Neuronal stem cell (in vitro differentiated cells): ENCODE results near the gene BRIP1.

ENCODE experiments used
- DNase-seq: peaks from one replicate; pipeline ENCODE4 v3.0.0-alpha.2; 2013; ENCODE audit warnings: low spot score
- H2AFZ ChIP-seq: one replicate; pipeline ENCODE4 v1.6.1; 2013; ENCODE audit warnings: mild to moderate bottlenecking, low read length, inconsistent platforms
- H2AK5ac ChIP-seq: 2 replicates; pipeline ENCODE4 v1.6.1; 2013; ENCODE audit warnings: low read depth, mild to moderate bottlenecking, inconsistent platforms, low read length, moderate library complexity, mixed read lengths
- H2BK120ac ChIP-seq: 2 replicates; pipeline ENCODE4 v1.6.1; 2013; ENCODE audit warnings: low read depth, mild to moderate bottlenecking, inconsistent platforms, low read length, moderate library complexity, mixed read lengths
- H2BK12ac ChIP-seq: one replicate; pipeline ENCODE4 v1.6.1; 2013; ENCODE audit warnings: low read length, inconsistent platforms
- H2BK15ac ChIP-seq: 2 replicates; pipeline ENCODE4 v1.6.1; 2013; ENCODE audit warnings: mild to moderate bottlenecking, low read length, inconsistent platforms, mixed read lengths
- H2BK5ac ChIP-seq: one replicate; pipeline ENCODE4 v1.6.1; 2013; ENCODE audit warnings: inconsistent platforms, mild to moderate bottlenecking, low read length, moderate library complexity
- H3K14ac ChIP-seq: one replicate; pipeline ENCODE4 v1.6.1; 2013; ENCODE audit warnings: low read length, inconsistent platforms
- H3K18ac ChIP-seq: 2 replicates; pipeline ENCODE4 v1.6.1; 2013; ENCODE audit warnings: low read length, inconsistent platforms
- H3K23ac ChIP-seq: 2 replicates; pipeline ENCODE4 v1.6.1; 2013; ENCODE audit warnings: low read depth, mild to moderate bottlenecking, mixed read lengths, low read length, inconsistent platforms; ENCODE audit not compliant: poor library complexity
- H3K27ac ChIP-seq: replicated peaks from 3 replicates; pipeline ENCODE4 v1.5.1; 2013; ENCODE audit warnings: low read length, inconsistent platforms
- H3K27me3 ChIP-seq, 3 experiments: 2 replicates each; pipeline ENCODE4 v1.6.1; 2013; ENCODE audit warnings: low read length in 3 of 3, mild to moderate bottlenecking in 2 of 3, inconsistent platforms in 1 of 3, low read depth in 1 of 3, mixed read lengths in 1 of 3, moderate library complexity in 1 of 3; ENCODE audit not compliant: control insufficient read depth in 3 of 3, insufficient read depth in 3 of 3
- H3K36me3 ChIP-seq, 2 donors: replicated peaks in 1 of 2; 2 replicates each; pipeline ENCODE4 v1.6.1; 2013; ENCODE audit warnings: low read length in 2 of 2; ENCODE audit not compliant: control insufficient read depth in 2 of 2, insufficient read depth in 2 of 2
- H3K4ac ChIP-seq: 2 replicates; pipeline ENCODE4 v1.6.1; 2013; ENCODE audit warnings: inconsistent platforms, mild to moderate bottlenecking, low read length, moderate library complexity
- H3K4me1 ChIP-seq, 2 donors: 1 replicate in 1 of 2; 2 replicates in 1 of 2; pipeline ENCODE4 v1.6.1; 2013; ENCODE audit warnings: low read length in 2 of 2, low read depth in 1 of 2; ENCODE audit not compliant: control insufficient read depth in 2 of 2, insufficient read depth in 1 of 2
- H3K4me2 ChIP-seq: one replicate; pipeline ENCODE4 v1.6.1; 2013; ENCODE audit warnings: mild to moderate bottlenecking, low read length, inconsistent platforms; ENCODE audit not compliant: insufficient read depth, poor library complexity, severe bottlenecking
- H3K4me3 ChIP-seq, 2 donors: 2 replicates each; pipeline ENCODE4 v1.5.1; 2013; ENCODE audit warnings: low read length in 2 of 2, mild to moderate bottlenecking in 2 of 2, inconsistent platforms in 1 of 2, moderate library complexity in 1 of 2
- H3K79me1 ChIP-seq: one replicate; pipeline ENCODE4 v1.6.1; 2013; ENCODE audit warnings: low read depth, mild to moderate bottlenecking, inconsistent platforms, low read length, moderate library complexity
- H3K9ac ChIP-seq: one replicate; pipeline ENCODE4 v1.6.1; 2013; ENCODE audit warnings: mild to moderate bottlenecking, low read depth, low read length, inconsistent platforms; ENCODE audit not compliant: poor library complexity
- H3K9me3 ChIP-seq, 2 donors: replicated peaks in 1 of 2; 2 replicates each; pipeline versions ENCODE3 to v1.6.1; 2013; ENCODE audit warnings: low read length in 2 of 2, mild to moderate bottlenecking in 2 of 2, inconsistent platforms in 1 of 2, low read depth in 1 of 2, mixed read lengths in 1 of 2, moderate library complexity in 1 of 2; ENCODE audit not compliant: control insufficient read depth in 2 of 2, insufficient read depth in 1 of 2
- H4K8ac ChIP-seq: one replicate; pipeline ENCODE4 v1.6.1; 2013; ENCODE audit warnings: low read depth, mild to moderate bottlenecking, inconsistent platforms, low read length, moderate library complexity
- H4K91ac ChIP-seq: one replicate; pipeline ENCODE4 v1.6.1; 2013; ENCODE audit warnings: low read length, low read depth, mild to moderate bottlenecking, inconsistent platforms; ENCODE audit not compliant: poor library complexity
- whole genome bisulfite sequencing, 2 donors: extraction: QIAGEN DNeasy Blood & Tissue Kit; methylation state at CpG; one replicate each; pipeline ENCODE4 v1.1.7; 2013; ENCODE audit warnings: missing lambda C conversion rate in 2 of 2, mixed read lengths in 1 of 2; ENCODE audit not compliant: insufficient read length in 2 of 2, insufficient replicate concordance in 1 of 2; ENCODE audit errors: extremely low coverage in 2 of 2; 5-methylcytosine and 5-hydroxymethylcytosine counted together

Gene BRIP1

DNA sequence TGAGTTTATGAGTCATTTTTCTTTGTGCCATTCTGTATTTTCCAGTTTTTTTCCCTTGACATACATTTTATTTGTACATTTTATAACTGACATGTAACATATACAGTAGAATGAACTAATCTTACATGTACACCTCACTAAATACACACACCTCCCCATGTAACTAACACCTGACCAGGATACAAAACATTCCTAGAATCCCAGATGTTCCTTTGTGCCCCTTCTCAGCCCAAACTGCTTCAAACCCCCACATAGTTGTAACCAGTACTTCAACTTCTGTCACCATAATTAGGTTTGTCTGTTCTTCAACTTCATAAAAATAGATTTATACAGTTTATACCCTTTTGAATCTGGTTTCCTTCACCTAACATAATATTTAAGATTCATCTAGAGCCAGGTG lies 73.5 kb downstream of the BRIP1 start:
- H3K79me1 ChIP-seq: no peaks in the 10 kb centered on the region
- no peak for DNase-seq
- H3K36me3 ChIP-seq: peaks cover 4 to 78% of the 10 kb centered on the region in 2 donors
- H2BK5ac ChIP-seq: no peak overlapping the region
- no peak overlapping the region for H2AFZ ChIP-seq
- no peaks in the 10 kb centered on the region for H3K9me3 ChIP-seq
- no peaks in the 10 kb centered on the region for H3K27me3 ChIP-seq
- H4K8ac ChIP-seq: no peak overlapping the region
- no peak overlapping the region for H3K4ac ChIP-seq
- no peak overlapping the region for H3K4me2 ChIP-seq
- H2BK120ac ChIP-seq: no peak overlapping the region
- H3K23ac ChIP-seq: no peak overlapping the region
- no peak overlapping the region for H3K14ac ChIP-seq
- H3K18ac ChIP-seq: no peak overlapping the region
- no peak overlapping the region for H2BK15ac ChIP-seq
- no peaks in the 10 kb centered on the region for H3K4me1 ChIP-seq
- no peak overlapping the region for H2BK12ac ChIP-seq
- no peak overlapping the region for H3K27ac ChIP-seq
- no peak overlapping the region for H2AK5ac ChIP-seq
- no peak overlapping the region for H3K9ac ChIP-seq
- H4K91ac ChIP-seq: no peak overlapping the region
- no peak overlapping the region for H3K4me3 ChIP-seq

DNA sequence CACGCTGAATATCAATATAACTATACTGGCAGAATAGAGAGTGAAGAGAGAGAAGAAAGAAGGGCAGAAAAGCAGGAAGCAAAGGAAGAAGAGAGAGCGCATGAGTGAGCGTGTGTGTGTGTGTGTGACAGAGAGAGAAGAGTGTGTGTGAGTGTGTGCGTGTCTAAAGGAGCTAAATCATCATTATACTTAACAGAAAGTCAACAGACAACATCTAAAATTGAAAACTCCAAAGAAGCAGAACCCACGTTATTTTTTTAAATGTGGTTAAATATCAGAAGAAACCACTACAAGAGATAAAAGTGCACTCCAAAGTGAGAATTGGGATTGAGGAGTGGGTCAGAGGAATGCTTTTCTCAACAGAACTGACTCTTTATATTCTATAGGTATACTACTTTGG lies 77.2 kb downstream of the BRIP1 start:
- WGBS, 2 donors: no CpG with 5 or more reads among the region's 5 CpGs

DNA sequence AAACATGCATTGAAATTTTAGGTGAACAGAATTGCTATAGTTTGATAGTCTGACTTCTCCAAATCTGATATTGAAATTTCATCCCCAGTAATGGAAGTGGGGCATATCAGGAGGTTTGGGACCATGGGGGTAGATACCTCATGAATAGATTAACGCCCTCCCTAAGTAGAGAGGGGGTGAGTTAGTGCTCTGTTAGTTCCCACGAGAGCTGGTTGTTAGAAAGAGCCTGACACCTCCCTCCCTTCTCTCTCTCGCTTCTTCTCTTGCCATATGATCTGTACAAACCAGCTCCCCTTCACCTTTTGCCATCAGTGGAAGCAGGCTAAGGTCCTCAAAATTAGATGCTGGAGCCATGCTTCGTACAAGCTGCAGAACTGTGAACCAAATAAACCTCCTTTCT lies 78.8 kb downstream of the BRIP1 start:
- H3K4me3 ChIP-seq: no peak overlapping the region
- H2BK12ac ChIP-seq: no peak overlapping the region
- H2BK15ac ChIP-seq: no peak overlapping the region
- H3K79me1 ChIP-seq: no peaks in the 10 kb centered on the region
- H3K27ac ChIP-seq: no peak overlapping the region
- H3K23ac ChIP-seq: no peak overlapping the region
- no peak for DNase-seq
- H2AFZ ChIP-seq: no peak overlapping the region
- H3K9ac ChIP-seq: no peak overlapping the region
- H2BK120ac ChIP-seq: no peak overlapping the region
- H4K91ac ChIP-seq: no peak overlapping the region
- H2AK5ac ChIP-seq: no peak overlapping the region
- H3K4ac ChIP-seq: no peak overlapping the region
- H3K4me1 ChIP-seq: no peaks in the 10 kb centered on the region
- peaks cover 3 to 67% of the 10 kb centered on the region in 2 donors for H3K36me3 ChIP-seq
- H4K8ac ChIP-seq: no peak overlapping the region
- peak overlapping the region; percentile 21 for H3K14ac ChIP-seq
- no peaks in the 10 kb centered on the region for H3K9me3 ChIP-seq
- no peak overlapping the region for H3K4me2 ChIP-seq
- WGBS, 2 donors: no CpG with 5 or more reads among the region's 4 CpGs
- no peaks in the 10 kb centered on the region for H3K27me3 ChIP-seq
- H2BK5ac ChIP-seq: no peak overlapping the region
- no peak overlapping the region for H3K18ac ChIP-seq

More for the DNA sequence above, 77.2 kb downstream of the BRIP1 start:
- no peak overlapping the region for H3K27ac ChIP-seq
- H2BK5ac ChIP-seq: no peak overlapping the region
- no peak overlapping the region for H2BK120ac ChIP-seq
- no peak overlapping the region for H3K4me2 ChIP-seq
- no peak overlapping the region for H2AFZ ChIP-seq
- H3K23ac ChIP-seq: no peak overlapping the region
- H3K4ac ChIP-seq: no peak overlapping the region
- no peak for DNase-seq
- H3K9ac ChIP-seq: no peak overlapping the region
- no peaks in the 10 kb centered on the region for H3K27me3 ChIP-seq
- no peak overlapping the region for H3K14ac ChIP-seq
- no peaks in the 10 kb centered on the region for H3K9me3 ChIP-seq
- H4K91ac ChIP-seq: no peak overlapping the region
- H4K8ac ChIP-seq: no peak overlapping the region
- no peaks in the 10 kb centered on the region for H3K4me1 ChIP-seq
- no peaks in the 10 kb centered on the region for H3K79me1 ChIP-seq
- no peak overlapping the region for H2BK12ac ChIP-seq
- H2BK15ac ChIP-seq: no peak overlapping the region
- no peak overlapping the region for H3K4me3 ChIP-seq
- H3K18ac ChIP-seq: no peak overlapping the region
- H3K36me3 ChIP-seq: peaks cover 3 to 65% of the 10 kb centered on the region in 2 donors
- H2AK5ac ChIP-seq: no peak overlapping the region

DNA sequence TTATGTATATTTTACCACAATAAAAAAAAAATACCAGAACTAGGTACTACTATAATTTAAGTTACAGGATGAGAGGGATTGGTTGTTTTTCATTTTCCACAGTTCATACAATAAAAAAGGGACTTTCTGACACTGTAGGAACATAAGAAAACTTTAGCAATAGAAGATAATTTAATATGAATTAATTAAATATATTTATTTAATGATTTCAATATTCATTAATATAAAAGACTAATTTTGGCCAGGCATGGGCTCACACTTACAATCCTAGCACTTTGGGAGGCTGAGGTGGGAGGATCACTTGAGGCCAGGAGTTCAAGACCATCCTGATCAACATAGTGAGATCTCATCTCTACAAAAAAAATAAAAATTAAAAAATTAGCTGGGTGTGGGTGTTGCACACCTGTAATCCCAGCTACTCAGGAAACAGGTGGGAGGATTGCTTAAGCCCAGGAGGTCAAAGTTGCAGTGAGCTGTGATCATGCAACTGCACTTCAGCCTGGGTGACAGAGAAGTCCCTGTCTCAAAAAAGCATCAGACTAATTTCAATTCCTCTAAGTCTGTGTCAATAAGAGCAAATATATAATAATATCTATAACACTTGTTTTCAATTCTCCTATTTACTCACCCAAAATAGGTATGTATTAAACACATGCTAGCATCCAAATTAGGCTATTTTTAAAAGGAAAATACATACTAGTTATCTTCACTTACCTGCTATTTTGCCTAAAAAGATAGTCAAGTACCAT lies 79.6 kb downstream of the BRIP1 start:
- no peak overlapping the region for H2BK12ac ChIP-seq
- H3K4me3 ChIP-seq: no peak overlapping the region
- H3K4me1 ChIP-seq: no peaks in the 10 kb centered on the region
- no peak overlapping the region for H2AK5ac ChIP-seq
- H3K14ac ChIP-seq: no peak overlapping the region
- no peak overlapping the region for H4K8ac ChIP-seq
- H3K18ac ChIP-seq: no peak overlapping the region
- H3K27ac ChIP-seq: no peak overlapping the region
- no peak overlapping the region for H3K9ac ChIP-seq
- no peak overlapping the region for H3K23ac ChIP-seq
- peaks cover 3 to 68% of the 10 kb centered on the region in 2 donors for H3K36me3 ChIP-seq
- H2AFZ ChIP-seq: no peak overlapping the region
- no peaks in the 10 kb centered on the region for H3K9me3 ChIP-seq
- no peak overlapping the region for H2BK120ac ChIP-seq
- no peaks in the 10 kb centered on the region for H3K27me3 ChIP-seq
- H3K79me1 ChIP-seq: no peaks in the 10 kb centered on the region
- H3K4ac ChIP-seq: no peak overlapping the region
- H4K91ac ChIP-seq: no peak overlapping the region
- no peak overlapping the region for H2BK5ac ChIP-seq
- H3K4me2 ChIP-seq: no peak overlapping the region
- H2BK15ac ChIP-seq: no peak overlapping the region
- DNase-seq: no peak
